MCF 10A (cell line): ENCODE results near the gene SFI1. TPM values are rescaled to one million over a fixed set of nuclear protein-coding genes. Genes with fewer than 3 reads are reported as not detected.

Source experiments
- BruUV-seq: library from RNA; stranded (reverse); fragments of 400-500 nt; replicated peaks from 2 replicates; lab custom pipeline; 2021; lab: Mats Ljungman, UMichigan
- CTCF ChIA-PET: fragments of 300-600 bp; sonication (Branson Sonifier 250); formaldehyde crosslinking; extraction: SDS; loops from one replicate; lab custom pipeline; 2021; ENCODE audit warnings: antibody characterized with exemption, inconsistent platforms; lab: Yijun Ruan, JAX
- POLR2A ChIA-PET: fragments of 300-600, 350-650 bp; sonication (Branson Sonifier 250); formaldehyde crosslinking; extraction: SDS; loops from one replicate; lab custom pipeline; 2020; ENCODE audit warnings: antibody characterized with exemption, inconsistent platforms; lab: Yijun Ruan, JAX
- DNase-seq: peaks from one replicate; pipeline ENCODE4 v3.0.0-alpha.2; 2018; ENCODE audit not compliant: unreplicated experiment
- H3K27ac Mint-ChIP-seq: one replicate; pipeline ENCODE4 v1.8.0; 2022; ENCODE audit warnings: mild to moderate bottlenecking, low read depth, mixed read lengths; ENCODE audit not compliant: unreplicated experiment
- H3K27me3 Mint-ChIP-seq: one replicate; pipeline ENCODE4 v1.8.0; 2022; ENCODE audit warnings: mixed read lengths; ENCODE audit not compliant: insufficient read depth, unreplicated experiment
- H3K36me3 Mint-ChIP-seq: one replicate; pipeline ENCODE4 v1.8.0; 2022; ENCODE audit warnings: mild to moderate bottlenecking, moderate library complexity, mixed read lengths; ENCODE audit not compliant: insufficient read depth, unreplicated experiment
- H3K4me1 Mint-ChIP-seq: one replicate; pipeline ENCODE4 v1.8.0; 2022; ENCODE audit warnings: mixed read lengths; ENCODE audit not compliant: insufficient read depth, unreplicated experiment
- H3K4me3 Mint-ChIP-seq: one replicate; pipeline ENCODE4 v1.8.0; 2022; ENCODE audit warnings: mild to moderate bottlenecking, moderate library complexity, mixed read lengths; ENCODE audit not compliant: unreplicated experiment
- H3K9me3 Mint-ChIP-seq: one replicate; pipeline ENCODE4 v1.8.0; 2022; ENCODE audit warnings: mixed read lengths; ENCODE audit not compliant: unreplicated experiment
- CTCF ChIP-seq: fragments of 200-600 bp; IDR thresholded peaks from one replicate; pipeline ENCODE4 v1.8.0; 2022; ENCODE audit warnings: antibody characterized with exemption, mild to moderate bottlenecking; ENCODE audit not compliant: unreplicated experiment
- intact Hi-C: fragments of 100-400 bp; cut with micrococcal nuclease; formaldehyde crosslinking; loops from 2 replicates; pipeline ENCODE4 v1.14.1; 2022
- total RNA-seq: library from RNA; stranded (reverse); gene quantifications from 2 replicates; pipeline ENCODE4 v1.2.3, GENCODE V29; 2022

SFI1 gene
- total RNA-seq, 1 experiment from 2014 or later: 36.2 TPM

GRCh38 chr22:31595271-31595670, 98.9 kb downstream of the SFI1 start:
- Mint-ChIP-seq H3K27ac (no peak overlapping the region), H3K27me3 (no peaks in the 10 kb centered on the region), H3K4me3 (no peak overlapping the region), H3K9me3 (no peaks in the 10 kb centered on the region), H3K36me3 (peaks cover 5% of the 10 kb centered on the region), H3K4me1 (no peaks in the 10 kb centered on the region)
- intact Hi-C loops: no loop called here
- ChIA-PET CTCF (no interaction called here), POLR2A (no interaction called here)
- no peak for TF ChIP-seq CTCF
- no peak for DNase-seq
- no TSS peak for BruUV-seq

- DNase-seq: peak; percentile 51
- CTCF ChIA-PET: interaction anchor here (0.6 kb wide), 1 partner anchor 17 kb away, joined by 3 read pairs; no protein-coding TSS in a partner anchor
- Mint-ChIP-seq H3K4me1 (peaks cover 6% of the 10 kb centered on the region), H3K36me3 (peaks cover 15% of the 10 kb centered on the region), H3K4me3 (no peak overlapping the region), H3K9me3 (no peaks in the 10 kb centered on the region), H3K27me3 (no peaks in the 10 kb centered on the region), H3K27ac (no peak overlapping the region)
- POLR2A ChIA-PET: interaction anchor here (0.7 to 1.7 kb wide), 2 partner anchors 16 to 406 kb away, joined by 3 read pairs; no protein-coding TSS in a partner anchor
- TF ChIP-seq CTCF: no peak
- intact Hi-C loops: no loop called here
- BruUV-seq: no TSS peak
Observed at GRCh38 chr22:31602259-31602952, 106.1 kb downstream of the SFI1 start.

- POLR2A ChIA-PET: interaction anchor here (0.6 to 1.7 kb wide), 2 partner anchors 14 to 15 kb away, joined by 3 read pairs; no protein-coding TSS in a partner anchor
Observed at GRCh38 chr22:31603081-31603525, 106.8 kb downstream of the SFI1 start.

More at GRCh38 chr22:31603081-31603525, 106.8 kb downstream of the SFI1 start:
- CTCF ChIA-PET: interaction anchor here (1.1 to 1.3 kb wide), 2 partner anchors 42 to 46 kb away, joined by 5 read pairs; no protein-coding TSS in a partner anchor
- intact Hi-C loops: no loop called here
- H3K27ac Mint-ChIP-seq: no peak overlapping the region
- H3K36me3 Mint-ChIP-seq: peaks cover 15% of the 10 kb centered on the region
- H3K4me1 Mint-ChIP-seq: peaks cover 6% of the 10 kb centered on the region
- H3K9me3 Mint-ChIP-seq: no peaks in the 10 kb centered on the region
- no peak for DNase-seq
- no peaks in the 10 kb centered on the region for H3K27me3 Mint-ChIP-seq
- H3K4me3 Mint-ChIP-seq: no peak overlapping the region
- TF ChIP-seq CTCF: no peak
- BruUV-seq: no TSS peak
